Stimulated activated CD4-positive, alpha-beta T cell treated with anti-CD3 and anti-CD28 coated beads, Interleukin-2, amount 100 ng/mL, for 48 hours (primary cell): ENCODE data around the gene CNTN5.

Source experiments
- DNase-seq, 2 donors: peaks; one replicate each; pipeline ENCODE4 v3.0.0-alpha.2; 2020

The CNTN5 gene

GRCh38 chr11:99531468-99531867 lies 510.7 kb downstream of the CNTN5 start:
- no peak for DNase-seq

DNA sequence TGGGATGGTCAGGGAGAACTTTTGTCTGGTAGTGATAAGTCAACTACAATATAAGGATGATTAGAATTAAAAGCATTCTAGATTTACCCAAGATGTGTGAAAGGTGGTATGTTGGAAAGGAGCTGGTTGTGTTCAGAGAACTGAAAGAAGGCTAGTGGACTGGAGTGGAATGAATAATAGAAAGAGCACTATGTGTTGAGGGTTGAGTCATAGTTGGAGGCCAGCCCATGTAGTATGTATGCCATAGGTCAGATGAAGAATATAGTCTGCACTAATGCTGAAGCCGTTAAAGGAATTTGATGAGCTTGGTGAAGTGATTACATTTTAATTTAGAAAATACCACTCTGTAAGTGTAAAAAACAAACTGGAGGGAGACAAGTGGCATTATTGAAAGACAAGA lies 514.1 kb downstream of the CNTN5 start:
- DNase-seq: no peak

- DNase-seq: no peak
Measured at GRCh38 chr11:99535406-99535805, 514.7 kb downstream of the CNTN5 start.

GRCh38 chr11:99535819-99536218 lies 515.1 kb downstream of the CNTN5 start:
- DNase-seq: no peak

GRCh38 chr11:99537681-99538080 lies 516.9 kb downstream of the CNTN5 start:
- no peak for DNase-seq

GRCh38 chr11:99545616-99546015 lies 524.9 kb downstream of the CNTN5 start:
- no peak for DNase-seq

DNA sequence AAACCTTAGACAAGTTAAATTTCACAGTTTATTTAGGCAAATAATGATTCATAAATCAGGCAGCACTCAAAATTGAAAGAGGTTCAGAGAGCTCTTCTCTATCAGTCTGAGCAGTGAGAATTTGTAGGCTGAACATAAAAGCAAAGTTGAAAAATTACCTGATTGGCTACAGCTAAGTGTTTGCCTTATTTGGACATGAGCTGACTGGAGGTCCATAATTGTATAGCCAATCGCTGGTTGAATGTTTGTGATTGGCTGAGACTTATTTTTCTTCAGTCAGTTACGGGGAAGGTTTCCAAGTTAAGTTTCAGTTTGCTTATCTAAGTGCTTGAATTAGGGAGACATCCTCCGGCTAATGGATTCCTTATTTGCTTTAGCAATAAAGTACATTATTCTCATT lies 527.5 kb downstream of the CNTN5 start:
- DNase-seq: no peak

- DNase-seq: no peak
Measured at GRCh38 chr11:99554232-99554903, 533.6 kb downstream of the CNTN5 start.

DNA sequence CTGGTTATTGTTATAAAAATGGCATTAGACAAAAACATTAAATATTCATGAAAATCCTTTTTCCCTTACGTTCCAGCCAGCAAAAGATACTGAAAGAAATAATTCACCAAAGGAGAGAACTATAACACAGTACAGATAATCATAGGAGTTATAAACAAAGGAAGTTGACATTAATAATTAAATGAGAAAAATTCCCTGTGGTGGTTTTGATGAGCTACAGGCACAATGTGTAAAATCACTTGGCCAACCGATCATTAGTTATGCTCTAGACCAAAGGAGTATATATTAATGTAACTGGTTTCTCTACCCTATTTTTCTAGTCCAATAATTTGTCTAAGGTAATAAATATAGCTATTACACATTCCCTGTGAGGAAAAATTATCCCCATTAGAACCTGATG lies 534.7 kb downstream of the CNTN5 start:
- no peak for DNase-seq

- DNase-seq: no peak
Measured at GRCh38 chr11:99565333-99565732, 544.6 kb downstream of the CNTN5 start.

DNA sequence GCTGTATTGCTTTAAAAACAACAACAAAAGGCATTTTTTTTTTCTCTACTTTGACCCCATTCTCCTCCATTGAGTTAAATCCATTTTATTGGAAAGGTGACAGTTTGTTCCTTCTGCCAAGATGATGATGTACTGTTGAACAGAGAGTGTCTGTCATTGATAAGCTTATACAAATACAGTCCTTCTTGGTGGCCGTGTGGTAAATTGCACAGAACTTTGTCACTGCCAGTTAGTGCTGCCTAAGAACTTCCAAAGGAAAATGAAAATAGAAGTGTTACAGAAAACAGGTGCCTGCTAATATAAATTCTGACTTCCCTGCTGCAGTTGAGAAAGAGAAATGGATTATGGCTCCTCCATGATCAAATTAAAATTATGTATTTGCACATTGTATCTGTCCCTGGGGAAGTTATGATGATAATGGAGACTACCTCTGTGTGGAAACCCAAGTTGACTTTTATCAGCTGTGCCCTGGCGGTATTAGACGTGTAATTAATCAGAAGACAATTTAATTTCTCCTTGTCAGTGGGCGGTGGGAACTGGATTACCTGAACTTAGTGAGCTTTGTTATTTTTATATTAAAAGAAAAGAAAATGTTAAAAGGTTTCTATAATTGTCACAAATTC lies 546.7 kb downstream of the CNTN5 start:
- no peak for DNase-seq

DNA sequence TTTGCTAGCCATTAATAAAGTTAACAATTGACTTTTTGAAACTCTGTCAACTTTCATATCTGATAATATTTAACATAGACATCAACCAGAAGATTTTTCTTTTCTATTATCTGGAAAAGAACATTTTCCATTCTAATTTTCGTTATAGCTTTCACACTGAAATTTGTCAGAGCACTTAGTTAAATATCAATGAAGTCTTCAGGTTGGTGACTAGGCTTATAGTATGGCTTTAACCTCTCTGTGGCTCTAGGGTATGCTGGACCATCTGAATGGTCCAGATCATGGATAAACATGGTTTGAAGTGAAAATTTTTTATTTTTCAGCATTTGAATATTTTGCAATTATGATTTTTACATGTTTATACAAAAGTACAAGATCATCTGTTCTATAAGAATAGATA lies 548.1 kb downstream of the CNTN5 start:
- no peak for DNase-seq

GRCh38 chr11:99571094-99571493 lies 550.3 kb downstream of the CNTN5 start:
- no peak for DNase-seq

- DNase-seq: no peak
Measured at GRCh38 chr11:99584830-99585229, 564.1 kb downstream of the CNTN5 start.

GRCh38 chr11:99585606-99586005 lies 564.9 kb downstream of the CNTN5 start:
- DNase-seq: no peak

DNA sequence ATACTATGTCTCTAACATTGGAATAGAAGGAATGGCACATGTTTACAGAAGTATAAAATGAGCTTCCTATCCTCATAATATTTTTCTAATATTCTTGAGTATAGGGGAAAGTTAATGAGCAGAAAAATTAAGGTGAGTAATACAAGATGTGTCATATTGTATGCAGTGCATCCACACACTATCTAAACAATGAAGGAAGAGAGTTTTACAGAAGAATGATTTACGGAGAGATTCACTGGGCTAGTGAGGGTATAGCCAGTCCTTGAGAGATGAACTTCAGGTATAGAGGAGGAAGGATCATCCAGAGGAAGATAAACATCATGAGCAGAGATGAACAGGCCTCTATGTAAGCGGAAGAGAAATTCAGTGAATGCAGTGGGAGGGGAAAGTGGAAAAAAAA lies 569.0 kb downstream of the CNTN5 start:
- no peak for DNase-seq

- DNase-seq: no peak
Measured at GRCh38 chr11:99592266-99592665, 571.5 kb downstream of the CNTN5 start.

GRCh38 chr11:99593197-99593596 lies 572.4 kb downstream of the CNTN5 start:
- no peak for DNase-seq

DNA sequence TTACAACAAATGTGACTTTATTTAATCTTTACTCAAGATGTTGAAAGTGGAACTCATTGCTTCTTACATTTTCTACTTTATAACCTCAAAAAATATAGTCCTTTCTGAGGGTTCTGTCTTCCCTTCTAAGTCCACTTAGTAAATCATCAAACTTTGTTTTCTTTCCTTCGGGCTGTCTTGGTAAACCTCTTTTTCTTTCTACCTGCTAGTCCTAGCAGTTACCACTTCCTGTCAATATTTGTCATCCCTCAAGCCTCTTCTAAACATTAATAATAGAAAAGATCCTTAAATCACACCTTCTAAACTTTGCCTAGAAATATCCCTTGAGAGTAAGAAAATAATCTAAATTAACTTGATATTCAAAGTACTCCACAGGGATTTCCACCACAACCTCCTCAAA lies 580.4 kb downstream of the CNTN5 start:
- DNase-seq: no peak

GRCh38 chr11:99614352-99614751 lies 593.6 kb downstream of the CNTN5 start:
- no peak for DNase-seq

- no peak for DNase-seq
Measured at GRCh38 chr11:99630629-99631028, 609.9 kb downstream of the CNTN5 start.

DNA sequence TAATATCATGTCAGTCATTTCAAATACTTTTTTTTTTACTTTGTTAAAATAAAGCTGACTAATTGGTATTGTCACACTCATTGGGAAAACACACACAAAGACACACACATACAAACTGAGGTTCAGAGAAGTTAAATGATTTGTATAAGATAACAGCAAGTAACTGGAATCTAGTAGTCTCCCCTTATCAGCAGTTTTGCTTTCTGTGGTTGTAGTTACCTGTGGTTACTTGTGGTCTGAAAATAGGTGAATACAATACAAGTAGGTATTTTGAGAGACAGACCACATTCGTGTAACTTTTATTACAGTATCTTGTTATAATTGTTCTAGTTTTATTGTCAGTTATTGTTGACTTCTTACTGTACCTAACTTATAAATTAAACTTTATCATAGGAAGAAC lies 610.9 kb downstream of the CNTN5 start:
- no peak for DNase-seq

DNA sequence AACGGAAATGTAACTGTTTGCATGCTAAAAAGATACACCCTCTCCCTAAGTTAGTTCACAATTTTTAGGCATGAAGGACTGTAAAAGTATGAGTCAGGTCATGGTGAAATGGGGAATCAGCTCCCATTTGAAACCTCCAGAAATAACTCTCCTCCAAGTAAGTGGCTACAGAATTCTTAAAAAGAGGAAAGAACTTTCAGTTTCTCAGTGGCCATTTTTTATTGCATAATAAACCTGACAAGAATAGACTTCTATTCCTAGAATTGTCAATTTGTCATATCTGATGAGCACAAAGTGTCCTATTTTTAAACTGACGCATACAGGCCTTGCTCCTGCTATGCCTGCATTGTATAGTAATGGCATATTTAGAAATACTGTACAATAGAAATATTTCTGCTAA lies 612.2 kb downstream of the CNTN5 start:
- DNase-seq: no peak

GRCh38 chr11:99634581-99634980 lies 613.8 kb downstream of the CNTN5 start:
- no peak for DNase-seq

DNA sequence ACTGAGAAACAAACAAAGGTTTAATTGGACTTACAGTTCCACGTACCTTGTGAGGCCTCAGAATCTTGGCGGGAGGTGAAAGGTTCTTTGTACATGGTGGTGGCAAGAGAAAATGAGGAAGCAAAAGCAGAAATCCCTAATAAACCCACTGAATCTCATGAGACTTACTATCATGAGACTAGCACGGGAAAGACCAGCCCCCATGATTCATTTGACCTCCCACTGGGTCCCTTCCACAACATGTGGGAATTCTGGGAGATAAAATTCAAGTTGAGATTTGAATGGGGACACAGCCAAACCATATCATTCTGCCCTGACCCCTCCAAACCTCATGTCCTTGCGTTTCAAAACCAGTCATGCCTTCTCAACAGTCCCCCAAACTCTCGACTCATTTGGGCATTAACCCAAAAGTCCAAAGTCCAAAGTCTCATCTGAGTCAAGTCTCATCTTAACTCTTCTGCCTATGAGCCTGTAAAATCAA lies 617.4 kb downstream of the CNTN5 start:
- DNase-seq: no peak
